MM.1S (cell line): Measurements from ENCODE around the gene PTPRF.

Source experiments
- DNase-seq: peaks from one replicate; pipeline ENCODE4 v3.0.0-alpha.2; 2015
- H2AFZ ChIP-seq: fragments of 300-600 bp; sonication (generic); 2 replicates; pipeline ENCODE4 v1.6.0; 2016; ENCODE audit warnings: antibody characterized with exemption, low read length
- H3F3A ChIP-seq: fragments of 300-600 bp; sonication (generic); 2 replicates; pipeline ENCODE4 v1.6.1; 2016; ENCODE audit warnings: mild to moderate bottlenecking, antibody characterized with exemption, low read length, moderate library complexity, mixed read lengths; ENCODE audit not compliant: insufficient read depth
- H3K27ac ChIP-seq: fragments of 300-600 bp; sonication (generic); 2 replicates; pipeline ENCODE4 v1.5.1; 2016; ENCODE audit warnings: mild to moderate bottlenecking, low read length
- H3K27me3 ChIP-seq: fragments of 300-600 bp; sonication (generic); replicated peaks from 2 replicates; pipeline ENCODE4 v1.6.0; 2016; ENCODE audit warnings: low read length; ENCODE audit not compliant: insufficient read depth
- H3K36me3 ChIP-seq: fragments of 300-600 bp; sonication (generic); replicated peaks from 2 replicates; pipeline ENCODE4 v1.6.1; 2016; ENCODE audit warnings: mild to moderate bottlenecking, low read length, mixed read lengths; ENCODE audit not compliant: insufficient read depth
- H3K4me1 ChIP-seq: fragments of 300-600 bp; sonication (generic); 2 replicates; pipeline ENCODE4 v1.6.1; 2016; ENCODE audit warnings: low read length, mixed read lengths
- H3K4me2 ChIP-seq: fragments of 300-600 bp; sonication (generic); 2 replicates; pipeline ENCODE4 v1.6.0; 2016; ENCODE audit warnings: low read depth, low read length
- H3K4me3 ChIP-seq: fragments of 300-600 bp; sonication (generic); 2 replicates; pipeline ENCODE4 v1.5.1; 2016; ENCODE audit warnings: low read length, mixed read lengths
- H3K79me2 ChIP-seq: fragments of 300-600 bp; sonication (generic); 2 replicates; pipeline ENCODE4 v1.6.1; 2016; ENCODE audit warnings: mixed run types, low read length, mixed read lengths
- H3K9ac ChIP-seq: fragments of 300-600 bp; sonication (generic); 2 replicates; pipeline ENCODE4 v1.6.1; 2016; ENCODE audit warnings: low read length, mixed read lengths
- H3K9me2 ChIP-seq: fragments of 300-600 bp; sonication (generic); replicated peaks from 2 replicates; pipeline ENCODE4 v1.6.1; 2016; ENCODE audit warnings: mild to moderate bottlenecking, low read length, mixed read lengths; ENCODE audit not compliant: insufficient read depth
- H3K9me3 ChIP-seq: fragments of 300-600 bp; sonication (generic); replicated peaks from 2 replicates; pipeline ENCODE4 v1.6.1; 2016; ENCODE audit warnings: mild to moderate bottlenecking, low read length, mixed read lengths; ENCODE audit not compliant: insufficient read depth
- H4K20me1 ChIP-seq: fragments of 300-600 bp; sonication (generic); 2 replicates; pipeline ENCODE4 v1.6.1; 2016; ENCODE audit warnings: mild to moderate bottlenecking, low read length, moderate library complexity, mixed read lengths; ENCODE audit not compliant: insufficient read depth
- EZH2 ChIP-seq: fragments of 300-600 bp; sonication (generic); optimal IDR thresholded peaks from 2 replicates; pipeline ENCODE3; 2017; ENCODE audit warnings: low read depth, mild to moderate bottlenecking, antibody characterized with exemption, low read length, mixed read lengths
- EZH2phosphoT487 ChIP-seq: fragments of 300-600 bp; sonication (generic); IDR thresholded peaks from 2 replicates; pipeline ENCODE4 v1.6.1; 2018; ENCODE audit warnings: antibody characterized with exemption, low read length
- TF ChIP-seq, protein P1 (sequence below): fragments of 300-600 bp; sonication (generic); IDR thresholded peaks from 2 replicates; pipeline ENCODE4 v1.5.1; 2016; ENCODE audit warnings: antibody characterized with exemption, low read length, mixed read lengths

Gene PTPRF

DNA sequence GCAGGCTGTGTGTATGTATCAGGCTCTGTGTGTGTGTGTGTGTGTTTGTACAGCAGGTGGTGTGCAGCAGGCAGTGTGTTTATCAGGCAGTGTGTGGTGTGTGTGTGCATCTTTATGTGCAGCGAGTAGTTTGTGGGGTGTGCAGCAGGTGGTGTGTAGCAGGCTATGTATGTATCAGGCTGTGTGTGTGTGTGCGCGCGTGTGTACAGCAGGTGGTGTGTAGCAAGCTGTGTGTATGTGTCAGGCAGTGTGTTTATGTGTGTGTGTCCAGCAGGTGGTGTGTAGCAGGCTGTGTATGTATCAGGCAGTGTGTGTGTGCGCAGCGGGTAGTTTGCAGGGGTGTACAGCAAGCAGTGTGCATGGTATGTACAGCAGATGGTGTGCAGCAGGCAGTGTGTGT is 29.0 kb downstream of the PTPRF start:
- Histone ChIP-seq H3K9me2 (no peaks in the 10 kb centered on the region), H3K4me2 (no peak overlapping the region), H2AFZ (no peak overlapping the region), H4K20me1 (no peaks in the 10 kb centered on the region), H3K27ac (no peak overlapping the region), H3K27me3 (no peaks in the 10 kb centered on the region), H3K36me3 (no peaks in the 10 kb centered on the region), H3F3A (no peaks in the 10 kb centered on the region), H3K9me3 (no peaks in the 10 kb centered on the region), H3K79me2 (no peaks in the 10 kb centered on the region), H3K9ac (no peak overlapping the region), H3K4me1 (no peaks in the 10 kb centered on the region), H3K4me3 (no peak overlapping the region)
- TF ChIP-seq EZH2: no peak
- TF ChIP-seq, protein P1, sequence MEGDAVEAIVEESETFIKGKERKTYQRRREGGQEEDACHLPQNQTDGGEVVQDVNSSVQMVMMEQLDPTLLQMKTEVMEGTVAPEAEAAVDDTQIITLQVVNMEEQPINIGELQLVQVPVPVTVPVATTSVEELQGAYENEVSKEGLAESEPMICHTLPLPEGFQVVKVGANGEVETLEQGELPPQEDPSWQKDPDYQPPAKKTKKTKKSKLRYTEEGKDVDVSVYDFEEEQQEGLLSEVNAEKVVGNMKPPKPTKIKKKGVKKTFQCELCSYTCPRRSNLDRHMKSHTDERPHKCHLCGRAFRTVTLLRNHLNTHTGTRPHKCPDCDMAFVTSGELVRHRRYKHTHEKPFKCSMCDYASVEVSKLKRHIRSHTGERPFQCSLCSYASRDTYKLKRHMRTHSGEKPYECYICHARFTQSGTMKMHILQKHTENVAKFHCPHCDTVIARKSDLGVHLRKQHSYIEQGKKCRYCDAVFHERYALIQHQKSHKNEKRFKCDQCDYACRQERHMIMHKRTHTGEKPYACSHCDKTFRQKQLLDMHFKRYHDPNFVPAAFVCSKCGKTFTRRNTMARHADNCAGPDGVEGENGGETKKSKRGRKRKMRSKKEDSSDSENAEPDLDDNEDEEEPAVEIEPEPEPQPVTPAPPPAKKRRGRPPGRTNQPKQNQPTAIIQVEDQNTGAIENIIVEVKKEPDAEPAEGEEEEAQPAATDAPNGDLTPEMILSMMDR: no peak
- TF ChIP-seq EZH2phosphoT487: no peak
- DNase-seq: no peak

DNA sequence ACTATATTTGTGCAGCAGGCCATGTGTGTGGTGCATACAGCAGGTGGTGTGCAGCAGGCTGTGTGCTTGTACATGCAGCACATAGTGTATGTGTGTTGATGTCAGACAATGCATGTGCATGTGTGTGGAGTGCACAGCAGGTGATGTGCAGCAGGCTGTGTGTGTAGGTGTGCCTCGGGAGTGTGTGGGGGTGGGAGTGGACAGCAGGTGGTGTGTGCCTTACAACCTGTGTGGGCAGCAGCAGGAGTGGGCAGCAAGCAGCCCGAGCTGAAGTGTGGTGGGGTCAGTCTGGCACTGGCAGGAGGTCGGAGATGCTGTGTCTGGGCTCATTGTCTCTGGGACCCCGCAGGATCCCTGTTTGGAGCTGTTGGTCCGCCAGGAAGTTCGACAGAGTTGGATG is 29.6 kb downstream of the PTPRF start:
- no peak overlapping the region for H3K4me3 ChIP-seq
- no peaks in the 10 kb centered on the region for H3K4me1 ChIP-seq
- no peak overlapping the region for H3K4me2 ChIP-seq
- no peaks in the 10 kb centered on the region for H3K9me3 ChIP-seq
- H3K27ac ChIP-seq: no peak overlapping the region
- DNase-seq: no peak
- no peaks in the 10 kb centered on the region for H3F3A ChIP-seq
- H2AFZ ChIP-seq: no peak overlapping the region
- H3K27me3 ChIP-seq: no peaks in the 10 kb centered on the region
- no peaks in the 10 kb centered on the region for H3K79me2 ChIP-seq
- no peaks in the 10 kb centered on the region for H3K9me2 ChIP-seq
- H4K20me1 ChIP-seq: no peaks in the 10 kb centered on the region
- no peaks in the 10 kb centered on the region for H3K36me3 ChIP-seq
- TF ChIP-seq EZH2phosphoT487: no peak
- TF ChIP-seq, protein P1: no peak
- no peak for TF ChIP-seq EZH2
- H3K9ac ChIP-seq: no peak overlapping the region

DNA sequence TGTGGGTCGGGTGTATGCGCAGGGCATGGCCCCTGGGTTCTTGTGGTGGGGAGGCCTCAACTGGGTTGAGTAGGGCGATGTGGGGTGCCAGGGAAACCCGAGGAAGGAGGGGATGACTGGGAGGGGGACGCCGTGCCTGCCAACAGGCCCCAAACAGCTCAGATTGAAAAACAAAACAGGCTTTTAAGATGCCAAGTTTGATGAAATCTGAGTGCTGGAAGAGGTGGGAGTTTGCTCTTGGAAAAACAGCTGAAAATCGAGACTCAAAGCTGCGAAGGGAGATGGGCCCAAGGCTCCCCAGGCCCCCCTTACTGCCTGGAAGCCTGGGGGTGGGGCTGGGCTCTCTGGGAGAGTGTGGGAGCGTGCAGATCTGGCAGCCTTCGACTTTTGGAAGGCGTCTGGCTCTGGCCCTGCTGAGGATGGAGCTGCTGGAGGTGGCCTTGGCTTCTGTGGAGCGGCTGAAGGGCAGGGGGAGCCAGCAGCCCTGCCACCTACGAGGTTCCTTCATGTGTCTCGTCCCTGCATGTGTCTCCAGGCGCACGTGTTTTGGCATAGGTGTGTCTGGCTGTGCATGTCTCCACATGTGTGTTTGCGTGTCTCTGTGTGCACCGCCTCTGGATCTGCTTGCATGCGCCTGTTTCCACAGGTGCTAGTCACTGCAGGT is 33.3 kb downstream of the PTPRF start:
- H3K36me3 ChIP-seq: no peaks in the 10 kb centered on the region

More for the DNA sequence above, 33.3 kb downstream of the PTPRF start:
- DNase-seq: no peak
- no peaks in the 10 kb centered on the region for H3K27me3 ChIP-seq
- TF ChIP-seq EZH2phosphoT487 (no peak), EZH2 (no peak)
- TF ChIP-seq, protein P1: no peak
- no peaks in the 10 kb centered on the region for H4K20me1 ChIP-seq
- no peaks in the 10 kb centered on the region for H3K9me2 ChIP-seq
- no peak overlapping the region for H3K9ac ChIP-seq
- H3K4me3 ChIP-seq: no peak overlapping the region
- H3K9me3 ChIP-seq: no peaks in the 10 kb centered on the region
- H2AFZ ChIP-seq: no peak overlapping the region
- H3K27ac ChIP-seq: no peak overlapping the region
- H3K4me2 ChIP-seq: no peak overlapping the region
- H3K79me2 ChIP-seq: no peaks in the 10 kb centered on the region
- H3F3A ChIP-seq: no peaks in the 10 kb centered on the region
- H3K4me1 ChIP-seq: no peaks in the 10 kb centered on the region
